ENCODE results near the gene CPED1. TPM values are rescaled to one million over a fixed set of nuclear protein-coding genes. Genes with fewer than 3 reads are reported as not detected.
A peak's percentile ranks its signal among the peaks of the same experiment; 100 is the strongest.

Gene CPED1
- total RNA-seq, 1 experiment from 2014 or later, result 0.44 TPM

GRCh38 chr7:121094829-121095228 is 106.3 kb downstream of the CPED1 start:
- no peak overlapping the region for H3K27ac Mint-ChIP-seq
- no peak for ATAC-seq
- TF ChIP-seq, protein P1, sequence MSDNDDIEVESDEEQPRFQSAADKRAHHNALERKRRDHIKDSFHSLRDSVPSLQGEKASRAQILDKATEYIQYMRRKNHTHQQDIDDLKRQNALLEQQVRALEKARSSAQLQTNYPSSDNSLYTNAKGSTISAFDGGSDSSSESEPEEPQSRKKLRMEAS (CRISPR knock-in tag; IDR thresholded peaks at IDR 0.05), result no peak
- TF ChIP-seq NR2C2 (CRISPR knock-in tag; IDR thresholded peaks at IDR 0.05) (no peak), CREB1 (CRISPR knock-in tag; IDR thresholded peaks at IDR 0.05) (no peak), NFATC4 (CRISPR knock-in tag; IDR thresholded peaks at IDR 0.05) (no peak), ZNF121 (CRISPR knock-in tag; IDR thresholded peaks at IDR 0.05) (no peak), GRHL2 (CRISPR knock-in tag; IDR thresholded peaks at IDR 0.05; ENCODE audit: insufficient replicate concordance, severe bottlenecking) (no peak)
- TF ChIP-seq, protein P2, sequence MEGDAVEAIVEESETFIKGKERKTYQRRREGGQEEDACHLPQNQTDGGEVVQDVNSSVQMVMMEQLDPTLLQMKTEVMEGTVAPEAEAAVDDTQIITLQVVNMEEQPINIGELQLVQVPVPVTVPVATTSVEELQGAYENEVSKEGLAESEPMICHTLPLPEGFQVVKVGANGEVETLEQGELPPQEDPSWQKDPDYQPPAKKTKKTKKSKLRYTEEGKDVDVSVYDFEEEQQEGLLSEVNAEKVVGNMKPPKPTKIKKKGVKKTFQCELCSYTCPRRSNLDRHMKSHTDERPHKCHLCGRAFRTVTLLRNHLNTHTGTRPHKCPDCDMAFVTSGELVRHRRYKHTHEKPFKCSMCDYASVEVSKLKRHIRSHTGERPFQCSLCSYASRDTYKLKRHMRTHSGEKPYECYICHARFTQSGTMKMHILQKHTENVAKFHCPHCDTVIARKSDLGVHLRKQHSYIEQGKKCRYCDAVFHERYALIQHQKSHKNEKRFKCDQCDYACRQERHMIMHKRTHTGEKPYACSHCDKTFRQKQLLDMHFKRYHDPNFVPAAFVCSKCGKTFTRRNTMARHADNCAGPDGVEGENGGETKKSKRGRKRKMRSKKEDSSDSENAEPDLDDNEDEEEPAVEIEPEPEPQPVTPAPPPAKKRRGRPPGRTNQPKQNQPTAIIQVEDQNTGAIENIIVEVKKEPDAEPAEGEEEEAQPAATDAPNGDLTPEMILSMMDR (IDR thresholded peaks at IDR 0.05), result no peak
- ChIA-PET POLR2A (interaction anchor here (0.6 kb wide), 1 partner anchor 53 kb away, joined by 3 read pairs; no protein-coding TSS in a partner anchor), CTCF (interaction anchor here (1.2 kb wide), 1 partner anchor 13 kb away, joined by 3 read pairs; no protein-coding TSS in a partner anchor)
- no peaks in the 10 kb centered on the region for H3K27me3 Mint-ChIP-seq (ENCODE audit: low read depth)
- H3K4me3 Mint-ChIP-seq, result no peak overlapping the region
- DNase-seq (ENCODE audit: low spot score), result no peak
- no peaks in the 10 kb centered on the region for H3K36me3 Mint-ChIP-seq
- no peaks in the 10 kb centered on the region for H3K9me3 Mint-ChIP-seq
- peaks cover 3% of the 10 kb centered on the region; the same call in 1 of the 2 replicates for H3K4me1 Mint-ChIP-seq

GRCh38 chr7:121097577-121097976 is 109.1 kb downstream of the CPED1 start:
- CTCF ChIA-PET, result no interaction called here
- DNase-seq (ENCODE audit: low spot score), result no peak
- no peaks in the 10 kb centered on the region for H3K9me3 Mint-ChIP-seq

More at GRCh38 chr7:121097577-121097976, 109.1 kb downstream of the CPED1 start:
- POLR2A ChIA-PET, result no interaction called here
- H3K36me3 Mint-ChIP-seq, result no peaks in the 10 kb centered on the region
- no peaks in the 10 kb centered on the region for H3K27me3 Mint-ChIP-seq (ENCODE audit: low read depth)
- H3K27ac Mint-ChIP-seq, result 0 out of 2 replicates have a peak overlapping the region, but pooled peaks have one; percentile 33
- TF ChIP-seq IRF2 (CRISPR knock-in tag; IDR thresholded peaks at IDR 0.05; ENCODE audit: borderline replicate concordance, low read depth), result no peak
- TF ChIP-seq MXD4 (CRISPR knock-in tag; IDR thresholded peaks at IDR 0.05; ENCODE audit: borderline replicate concordance), result no peak
- TF ChIP-seq, protein P3, sequence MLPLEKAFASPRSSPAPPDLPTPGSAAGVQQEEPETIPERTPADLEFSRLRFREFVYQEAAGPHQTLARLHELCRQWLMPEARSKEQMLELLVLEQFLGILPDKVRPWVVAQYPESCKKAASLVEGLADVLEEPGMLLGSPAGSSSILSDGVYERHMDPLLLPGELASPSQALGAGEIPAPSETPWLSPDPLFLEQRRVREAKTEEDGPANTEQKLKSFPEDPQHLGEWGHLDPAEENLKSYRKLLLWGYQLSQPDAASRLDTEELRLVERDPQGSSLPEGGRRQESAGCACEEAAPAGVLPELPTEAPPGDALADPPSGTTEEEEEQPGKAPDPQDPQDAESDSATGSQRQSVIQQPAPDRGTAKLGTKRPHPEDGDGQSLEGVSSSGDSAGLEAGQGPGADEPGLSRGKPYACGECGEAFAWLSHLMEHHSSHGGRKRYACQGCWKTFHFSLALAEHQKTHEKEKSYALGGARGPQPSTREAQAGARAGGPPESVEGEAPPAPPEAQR (CRISPR knock-in tag; IDR thresholded peaks at IDR 0.05), result no peak
- no peak for TF ChIP-seq ZBTB21 (CRISPR knock-in tag; IDR thresholded peaks at IDR 0.05; ENCODE audit: borderline replicate concordance)
- no peak for TF ChIP-seq CBFB (CRISPR knock-in tag; IDR thresholded peaks at IDR 0.05; ENCODE audit: low read depth)
- TF ChIP-seq RORB (CRISPR knock-in tag; IDR thresholded peaks at IDR 0.05), result no peak
- no peak for TF ChIP-seq GTF2I (CRISPR knock-in tag; conservative IDR thresholded peaks at IDR 0.05)
- TF ChIP-seq ATF3 (CRISPR knock-in tag; conservative IDR thresholded peaks at IDR 0.05), result no peak
- TF ChIP-seq, protein P4, sequence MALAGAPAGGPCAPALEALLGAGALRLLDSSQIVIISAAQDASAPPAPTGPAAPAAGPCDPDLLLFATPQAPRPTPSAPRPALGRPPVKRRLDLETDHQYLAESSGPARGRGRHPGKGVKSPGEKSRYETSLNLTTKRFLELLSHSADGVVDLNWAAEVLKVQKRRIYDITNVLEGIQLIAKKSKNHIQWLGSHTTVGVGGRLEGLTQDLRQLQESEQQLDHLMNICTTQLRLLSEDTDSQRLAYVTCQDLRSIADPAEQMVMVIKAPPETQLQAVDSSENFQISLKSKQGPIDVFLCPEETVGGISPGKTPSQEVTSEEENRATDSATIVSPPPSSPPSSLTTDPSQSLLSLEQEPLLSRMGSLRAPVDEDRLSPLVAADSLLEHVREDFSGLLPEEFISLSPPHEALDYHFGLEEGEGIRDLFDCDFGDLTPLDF (CRISPR knock-in tag; IDR thresholded peaks at IDR 0.05), result no peak
- TF ChIP-seq E2F4 (CRISPR knock-in tag; IDR thresholded peaks at IDR 0.05; ENCODE audit: borderline replicate concordance, low read depth), result no peak
- TF ChIP-seq IRF1 (CRISPR knock-in tag; IDR thresholded peaks at IDR 0.05), result no peak
- TF ChIP-seq RELA (CRISPR knock-in tag; IDR thresholded peaks at IDR 0.05; ENCODE audit: borderline replicate concordance), result no peak
- TF ChIP-seq CREM (CRISPR knock-in tag; IDR thresholded peaks at IDR 0.05), result no peak
- no peak for TF ChIP-seq MYBL2 (CRISPR knock-in tag; IDR thresholded peaks at IDR 0.05)
- TF ChIP-seq ATF1 (CRISPR knock-in tag; IDR thresholded peaks at IDR 0.05), result no peak
- H3K4me1 Mint-ChIP-seq, result peaks cover 21% of the 10 kb centered on the region
- no peak for ATAC-seq
- no peak overlapping the region for H3K4me3 Mint-ChIP-seq

Data from WTC11 (cell line).